ENCODE measurements around the gene WDFY2.

WDFY2 gene

GRCh38 chr13:51780099-51780498 lies 195.8 kb downstream of the WDFY2 start:
- Histone ChIP-seq H3K4me2 (ENCODE audit: insufficient read depth, low read length) (no peak overlapping the region), H4K20me1 (ENCODE audit: insufficient read depth, low read length) (no peaks in the 10 kb centered on the region), H3K4me1 (ENCODE audit: insufficient read depth, low read length) (no peaks in the 10 kb centered on the region), H3K27ac (ENCODE audit: low read length) (no peak overlapping the region), H3K9me3 (ENCODE audit: insufficient read depth, low read length, severe bottlenecking) (no peaks in the 10 kb centered on the region), H3K9ac (ENCODE audit: low read depth, low read length) (no peak overlapping the region), H3K27me3 (ENCODE audit: insufficient read depth, low read length, poor library complexity) (no peaks in the 10 kb centered on the region), H3K36me3 (ENCODE audit: insufficient read depth, low read length) (no peaks in the 10 kb centered on the region), H3K79me2 (ENCODE audit: insufficient read depth, low read length) (no peaks in the 10 kb centered on the region), H2AFZ (ENCODE audit: low read depth, low read length) (no peak overlapping the region), H3K4me3 (ENCODE audit: low read depth in 1 of 2, low read length in 2 of 2) (no peak overlapping the region)
- ATAC-seq (ENCODE audit: insufficient read depth, low read depth) (no peak), DNase-seq (no peak)
- no peak for TF ChIP-seq EZH2 (IDR thresholded peaks at IDR 0.05; ENCODE audit: borderline replicate concordance, low read depth, low read length, severe bottlenecking)
- no peak for TF ChIP-seq CTCF (IDR thresholded peaks at IDR 0.05; ENCODE audit: borderline replicate concordance, extremely low read depth, low read length, poor library complexity, severe bottlenecking)

GRCh38 chr13:51781246-51782022 lies 197.2 kb downstream of the WDFY2 start:
- no peak for TF ChIP-seq EZH2 (IDR thresholded peaks at IDR 0.05; ENCODE audit: borderline replicate concordance, low read depth, low read length, severe bottlenecking)
- TF ChIP-seq CTCF (IDR thresholded peaks at IDR 0.05; ENCODE audit: borderline replicate concordance, extremely low read depth, low read length, poor library complexity, severe bottlenecking): peak; percentile 52
- H3K27me3 ChIP-seq (ENCODE audit: insufficient read depth, low read length, poor library complexity): no peaks in the 10 kb centered on the region
- H3K4me2 ChIP-seq (ENCODE audit: insufficient read depth, low read length): no peak overlapping the region
- no peaks in the 10 kb centered on the region for H3K79me2 ChIP-seq (ENCODE audit: insufficient read depth, low read length)
- H2AFZ ChIP-seq (ENCODE audit: low read depth, low read length): no peak overlapping the region
- H3K9ac ChIP-seq (ENCODE audit: low read depth, low read length): no peak overlapping the region
- no peak overlapping the region for H3K4me3 ChIP-seq (ENCODE audit: low read depth in 1 of 2, low read length in 2 of 2)
- H3K36me3 ChIP-seq (ENCODE audit: insufficient read depth, low read length): no peaks in the 10 kb centered on the region
- no peak overlapping the region for H3K27ac ChIP-seq (ENCODE audit: low read length)
- DNase-seq (no peak), ATAC-seq (ENCODE audit: insufficient read depth, low read depth) (peak; percentile 61; the same call in 1 of the 3 replicates)
- no peaks in the 10 kb centered on the region for H4K20me1 ChIP-seq (ENCODE audit: insufficient read depth, low read length)
- H3K4me1 ChIP-seq (ENCODE audit: insufficient read depth, low read length): no peaks in the 10 kb centered on the region
- no peaks in the 10 kb centered on the region for H3K9me3 ChIP-seq (ENCODE audit: insufficient read depth, low read length, severe bottlenecking)

GRCh38 chr13:51782026-51782710 lies 197.9 kb downstream of the WDFY2 start:
- Histone ChIP-seq H3K9ac (ENCODE audit: low read depth, low read length) (no peak overlapping the region), H3K9me3 (ENCODE audit: insufficient read depth, low read length, severe bottlenecking) (no peaks in the 10 kb centered on the region), H3K4me2 (ENCODE audit: insufficient read depth, low read length) (no peak overlapping the region), H3K4me1 (ENCODE audit: insufficient read depth, low read length) (no peaks in the 10 kb centered on the region), H4K20me1 (ENCODE audit: insufficient read depth, low read length) (no peaks in the 10 kb centered on the region), H3K4me3 (ENCODE audit: low read depth in 1 of 2, low read length in 2 of 2) (no peak overlapping the region), H3K36me3 (ENCODE audit: insufficient read depth, low read length) (no peaks in the 10 kb centered on the region), H3K79me2 (ENCODE audit: insufficient read depth, low read length) (no peaks in the 10 kb centered on the region), H3K27me3 (ENCODE audit: insufficient read depth, low read length, poor library complexity) (no peaks in the 10 kb centered on the region), H2AFZ (ENCODE audit: low read depth, low read length) (no peak overlapping the region), H3K27ac (ENCODE audit: low read length) (no peak overlapping the region)
- DNase-seq (no peak), ATAC-seq (ENCODE audit: insufficient read depth, low read depth) (no peak)
- TF ChIP-seq CTCF (IDR thresholded peaks at IDR 0.05; ENCODE audit: borderline replicate concordance, extremely low read depth, low read length, poor library complexity, severe bottlenecking) (no peak), EZH2 (IDR thresholded peaks at IDR 0.05; ENCODE audit: borderline replicate concordance, low read depth, low read length, severe bottlenecking) (no peak)
